ENCODE measurements around the gene CLSTN3. TPM values are rescaled to one million over a fixed set of nuclear protein-coding genes. Genes with fewer than 3 reads are reported as not detected.

Gene CLSTN3
- total RNA-seq, 1 donor from 2014 or later, result 46.2 TPM

DNA sequence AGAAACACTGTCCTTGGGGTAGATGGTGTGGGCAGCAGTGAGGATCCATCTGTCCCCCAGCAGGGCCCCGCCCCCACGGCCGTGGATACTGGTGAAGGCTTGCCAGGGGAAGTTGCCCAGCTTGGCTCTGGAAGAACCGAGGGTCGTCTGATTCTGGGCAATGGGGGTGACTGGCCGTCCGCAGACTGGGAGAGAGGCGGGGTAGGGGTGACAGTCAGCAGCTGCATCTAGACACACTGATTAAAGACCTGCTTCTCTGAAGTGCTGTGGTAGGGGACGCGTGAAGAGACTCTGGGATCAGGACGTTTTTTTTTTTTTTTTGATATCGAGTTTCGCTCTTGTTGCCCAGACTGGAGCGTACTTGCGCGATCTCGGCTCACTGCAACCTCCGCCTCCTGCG is 33.2 kb upstream of the CLSTN3 start:
- intact Hi-C loops (cut with DNase I), result no loop called here
- no peak overlapping the region for H3K4me3 ChIP-seq
- no peak overlapping the region for H3K27ac ChIP-seq
- H3K36me3 ChIP-seq, result peaks cover 0 to 4% of the 10 kb centered on the region in 2 donors
- H3K4me1 ChIP-seq, result peaks cover 17% of the 10 kb centered on the region
- H3K27me3 ChIP-seq, result no peaks in the 10 kb centered on the region
- TF ChIP-seq POLR2AphosphoS5 (IDR thresholded peaks at IDR 0.05; ENCODE audit: insufficient read depth in 1 of 2, low read depth in 1 of 2) (no peak), POLR2A (IDR thresholded peaks at IDR 0.05) (no peak)
- TF ChIP-seq, protein P1, sequence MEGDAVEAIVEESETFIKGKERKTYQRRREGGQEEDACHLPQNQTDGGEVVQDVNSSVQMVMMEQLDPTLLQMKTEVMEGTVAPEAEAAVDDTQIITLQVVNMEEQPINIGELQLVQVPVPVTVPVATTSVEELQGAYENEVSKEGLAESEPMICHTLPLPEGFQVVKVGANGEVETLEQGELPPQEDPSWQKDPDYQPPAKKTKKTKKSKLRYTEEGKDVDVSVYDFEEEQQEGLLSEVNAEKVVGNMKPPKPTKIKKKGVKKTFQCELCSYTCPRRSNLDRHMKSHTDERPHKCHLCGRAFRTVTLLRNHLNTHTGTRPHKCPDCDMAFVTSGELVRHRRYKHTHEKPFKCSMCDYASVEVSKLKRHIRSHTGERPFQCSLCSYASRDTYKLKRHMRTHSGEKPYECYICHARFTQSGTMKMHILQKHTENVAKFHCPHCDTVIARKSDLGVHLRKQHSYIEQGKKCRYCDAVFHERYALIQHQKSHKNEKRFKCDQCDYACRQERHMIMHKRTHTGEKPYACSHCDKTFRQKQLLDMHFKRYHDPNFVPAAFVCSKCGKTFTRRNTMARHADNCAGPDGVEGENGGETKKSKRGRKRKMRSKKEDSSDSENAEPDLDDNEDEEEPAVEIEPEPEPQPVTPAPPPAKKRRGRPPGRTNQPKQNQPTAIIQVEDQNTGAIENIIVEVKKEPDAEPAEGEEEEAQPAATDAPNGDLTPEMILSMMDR (IDR thresholded peaks at IDR 0.05), result no peak
- no peaks in the 10 kb centered on the region for H3K9me3 ChIP-seq
- no peak for DNase-seq (ENCODE audit: extremely low spot score in 2 of 2)

DNA sequence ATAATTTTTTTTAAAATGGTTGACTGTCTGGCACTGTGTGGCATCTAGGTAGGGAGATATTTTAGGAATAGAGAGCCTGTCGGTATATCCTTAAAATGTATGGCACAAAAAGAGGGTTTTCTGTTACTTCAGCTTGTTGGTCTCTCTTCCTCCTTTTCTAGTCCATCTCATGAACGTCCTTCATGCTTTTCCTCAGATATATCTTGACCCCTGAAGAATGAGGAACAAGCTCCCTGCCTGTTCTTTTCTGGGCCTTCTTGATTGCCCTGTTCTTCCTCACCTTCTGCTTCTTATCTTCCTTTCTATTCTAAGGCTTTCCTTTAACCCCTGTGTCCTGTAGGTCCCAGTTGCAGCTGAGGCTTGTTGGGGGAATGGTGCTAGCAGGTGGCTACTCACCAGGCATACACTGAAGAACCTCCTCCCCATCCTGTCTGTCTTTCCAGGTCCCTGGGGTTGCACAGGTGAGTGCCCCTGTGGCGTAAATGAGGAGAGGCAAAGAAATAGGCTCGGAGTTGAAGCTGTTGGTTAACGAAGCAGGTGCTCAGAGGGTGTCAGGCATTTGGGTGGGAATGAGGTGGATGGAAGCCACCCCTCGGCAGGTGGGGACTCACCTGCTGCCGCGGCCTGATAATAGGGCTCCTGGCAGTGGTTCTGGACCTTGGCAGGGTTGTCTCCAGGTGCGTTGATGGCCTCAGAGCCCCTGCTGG is 30.7 kb upstream of the CLSTN3 start:
- H3K4me3 ChIP-seq, result no peak overlapping the region
- H3K4me1 ChIP-seq, result no peaks in the 10 kb centered on the region
- H3K27me3 ChIP-seq, result no peaks in the 10 kb centered on the region
- H3K9me3 ChIP-seq, result no peaks in the 10 kb centered on the region
- H3K36me3 ChIP-seq, result peaks cover 0 to 8% of the 10 kb centered on the region in 2 donors
- no peak for DNase-seq (ENCODE audit: extremely low spot score in 2 of 2)
- TF ChIP-seq, protein P1 (IDR thresholded peaks at IDR 0.05), result no peak
- TF ChIP-seq POLR2AphosphoS5 (IDR thresholded peaks at IDR 0.05; ENCODE audit: insufficient read depth in 1 of 2, low read depth in 1 of 2) (no peak), POLR2A (IDR thresholded peaks at IDR 0.05) (no peak)
- no peak overlapping the region for H3K27ac ChIP-seq
- intact Hi-C loops (cut with DNase I), result no loop called here

DNA sequence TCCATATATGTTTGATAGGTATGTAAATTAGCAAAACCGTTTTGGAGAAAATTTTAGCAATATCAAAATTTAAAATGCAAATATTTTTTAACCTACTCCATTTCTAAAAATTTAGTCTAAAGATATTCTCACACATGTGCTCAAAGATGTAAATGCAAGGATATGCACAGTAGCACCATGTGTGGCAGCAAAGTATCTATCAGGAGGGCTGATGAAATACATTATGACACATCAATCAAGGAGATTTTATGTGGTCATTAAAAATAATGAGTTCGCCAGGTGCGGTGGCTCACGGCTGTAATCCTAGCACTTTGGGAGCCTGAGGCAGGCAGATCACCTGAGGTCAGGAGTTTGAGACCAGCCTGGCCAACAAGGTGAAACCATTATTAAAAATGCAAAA is 29.9 kb upstream of the CLSTN3 start:
- TF ChIP-seq POLR2A (IDR thresholded peaks at IDR 0.05) (no peak), POLR2AphosphoS5 (IDR thresholded peaks at IDR 0.05; ENCODE audit: insufficient read depth in 1 of 2, low read depth in 1 of 2) (no peak)
- TF ChIP-seq, protein P1 (IDR thresholded peaks at IDR 0.05), result no peak
- no peak for DNase-seq (ENCODE audit: extremely low spot score in 2 of 2)
- intact Hi-C loops (cut with DNase I), result no loop called here
- Histone ChIP-seq H3K27me3 (no peaks in the 10 kb centered on the region), H3K4me1 (no peaks in the 10 kb centered on the region), H3K4me3 (no peak overlapping the region), H3K27ac (no peak overlapping the region), H3K36me3 (peaks cover 0 to 8% of the 10 kb centered on the region in 2 donors), H3K9me3 (no peaks in the 10 kb centered on the region)

DNA sequence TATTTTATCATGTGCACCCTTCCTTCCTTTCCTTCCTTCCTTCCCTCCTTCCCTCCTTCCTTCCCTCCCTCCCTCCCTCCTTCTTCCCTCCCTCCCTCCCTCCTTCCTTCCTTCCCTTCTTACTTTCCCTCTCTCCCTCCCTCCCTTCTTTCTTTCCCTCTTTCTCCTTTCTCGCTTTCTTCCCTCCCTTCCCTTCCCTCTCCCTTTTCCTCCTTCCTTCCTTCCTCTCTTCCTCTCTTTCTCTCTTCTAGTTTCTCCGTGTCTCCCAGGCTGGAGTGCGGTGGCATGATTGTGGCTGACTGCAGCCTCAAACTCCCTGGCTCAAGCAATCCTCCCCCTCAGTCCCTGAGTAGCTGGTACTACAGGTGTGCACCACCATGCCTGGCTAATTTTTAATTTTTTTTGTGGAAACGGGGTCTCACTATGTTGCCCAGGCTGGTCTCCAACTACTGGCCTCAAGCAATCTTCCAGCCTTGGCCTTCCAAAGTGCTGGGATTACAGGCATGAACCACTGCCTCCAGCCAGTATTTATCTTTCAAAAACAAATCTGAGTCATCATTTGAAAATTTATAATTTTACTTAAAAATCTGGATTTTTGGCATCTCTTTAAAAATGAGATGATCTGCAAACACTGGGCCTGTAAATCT is 29.0 kb upstream of the CLSTN3 start:
- no peak for TF ChIP-seq POLR2A (IDR thresholded peaks at IDR 0.05)
- TF ChIP-seq POLR2AphosphoS5 (IDR thresholded peaks at IDR 0.05; ENCODE audit: insufficient read depth in 1 of 2, low read depth in 1 of 2), result no peak
- TF ChIP-seq, protein P1 (IDR thresholded peaks at IDR 0.05), result no peak
- no peaks in the 10 kb centered on the region for H3K27me3 ChIP-seq
- no peak for DNase-seq (ENCODE audit: extremely low spot score in 2 of 2)
- intact Hi-C loops (cut with DNase I), result no loop called here
- H3K4me3 ChIP-seq, result no peak overlapping the region
- no peak overlapping the region for H3K27ac ChIP-seq
- H3K4me1 ChIP-seq, result no peaks in the 10 kb centered on the region
- peaks cover 0 to 12% of the 10 kb centered on the region in 2 donors for H3K36me3 ChIP-seq
- H3K9me3 ChIP-seq, result no peaks in the 10 kb centered on the region

DNA sequence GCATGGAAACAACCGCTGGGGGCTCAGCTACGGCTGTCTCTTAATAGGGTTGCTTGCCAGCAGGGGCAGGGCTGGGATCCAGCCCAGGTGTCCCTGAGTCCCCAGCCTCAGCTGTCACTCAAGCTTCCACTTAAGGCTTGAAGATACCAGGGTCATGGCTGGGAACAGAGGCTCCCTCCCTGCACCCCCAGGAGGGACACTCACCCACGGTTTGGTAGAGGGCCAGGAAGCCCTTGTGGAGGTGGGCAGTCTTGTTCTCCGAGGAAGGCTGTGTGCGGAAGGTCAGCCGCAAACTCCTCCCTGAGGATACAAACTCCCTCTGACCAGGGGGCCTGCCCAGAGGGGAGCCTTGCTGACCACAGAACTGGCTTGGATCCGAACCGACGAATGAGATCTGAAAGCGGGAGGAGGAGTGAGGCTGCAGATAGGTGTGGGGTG is 28.5 kb upstream of the CLSTN3 start:
- TF ChIP-seq POLR2A (IDR thresholded peaks at IDR 0.05) (no peak), POLR2AphosphoS5 (IDR thresholded peaks at IDR 0.05; ENCODE audit: insufficient read depth in 1 of 2, low read depth in 1 of 2) (peak in 1 of 2 donors; percentile 17)
- TF ChIP-seq, protein P1 (IDR thresholded peaks at IDR 0.05), result no peak
- Histone ChIP-seq H3K36me3 (peaks cover 0 to 15% of the 10 kb centered on the region in 2 donors), H3K9me3 (no peaks in the 10 kb centered on the region), H3K27me3 (no peaks in the 10 kb centered on the region), H3K4me1 (peaks cover 5% of the 10 kb centered on the region), H3K27ac (no peak overlapping the region), H3K4me3 (no peak overlapping the region)
- no peak for DNase-seq (ENCODE audit: extremely low spot score in 2 of 2)
- intact Hi-C loops (cut with DNase I), result no loop called here
